H1 (cell line): ENCODE results near the gene DPP3. TPM values are rescaled to one million over a fixed set of nuclear protein-coding genes. Genes with fewer than 3 reads are reported as not detected.

ENCODE experiments used
- CTCF ChIA-PET: fragments of 300-600 bp; sonication (Branson Sonifier 250); formaldehyde crosslinking; loops from one replicate; lab custom pipeline; 2021; ENCODE audit not compliant: partially characterized antibody; lab: Charles Lee
- POLR2A ChIA-PET: fragments of 300-600 bp; sonication (Branson Sonifier 250); formaldehyde crosslinking; loops from one replicate; lab custom pipeline; 2021; ENCODE audit warnings: inconsistent platforms; ENCODE audit not compliant: partially characterized antibody; lab: Charles Lee
- DNase-seq, 2 experiments: peaks; one replicate each; pipeline versions ENCODE4 v3.0.0 to v3.0.0-alpha.2; 2010 to 2022; ENCODE audit warnings: low spot score in 2 of 2, low read depth in 1 of 2, mixed read lengths in 1 of 2
- FAIRE-seq: peaks from 2 replicates; lab custom pipeline; 2011; peaks lifted over from hg19 to GRCh38; lab: Jason Lieb, UNC
- H2AFZ ChIP-seq: 2 replicates; pipeline ENCODE4 v1.8.1; 2012; ENCODE audit warnings: low read length, inconsistent platforms
- H2AK5ac ChIP-seq: 2 replicates; pipeline ENCODE4 v1.6.1; 2013; ENCODE audit warnings: low read depth, low read length
- H2BK120ac ChIP-seq: replicated peaks from 2 replicates; pipeline ENCODE3; 2013; ENCODE audit warnings: low read depth, low read length, inconsistent platforms
- H2BK12ac ChIP-seq: 2 replicates; pipeline ENCODE4 v1.6.1; 2013; ENCODE audit warnings: low read depth, low read length
- H2BK15ac ChIP-seq: 2 replicates; pipeline ENCODE4 v1.6.1; 2013; ENCODE audit warnings: low read length
- H2BK20ac ChIP-seq: 2 replicates; pipeline ENCODE4 v1.6.1; 2013; ENCODE audit warnings: low read length
- H2BK5ac ChIP-seq: 2 replicates; pipeline ENCODE4 v1.6.1; 2013; ENCODE audit warnings: low read depth, low read length
- H3K14ac ChIP-seq: 2 replicates; pipeline ENCODE4 v1.6.1; 2013; ENCODE audit warnings: inconsistent platforms; ENCODE audit not compliant: insufficient read length
- H3K18ac ChIP-seq: 2 replicates; pipeline ENCODE4 v1.6.1; 2013; ENCODE audit warnings: low read length; ENCODE audit errors: extremely low read depth
- H3K23ac ChIP-seq: 2 replicates; pipeline ENCODE4 v1.6.1; 2013; ENCODE audit warnings: inconsistent platforms; ENCODE audit not compliant: insufficient read length
- H3K23me2 ChIP-seq: 2 replicates; pipeline ENCODE4 v1.6.1; 2013; ENCODE audit warnings: low read depth, low read length
- H3K27ac ChIP-seq: 2 replicates; pipeline ENCODE4 v1.6.1; 2011; ENCODE audit warnings: low read depth, low read length, inconsistent platforms
- H3K27me3 ChIP-seq, 4 experiments: replicated peaks in 1 of 4; 1 replicate in 1 of 4; 2 replicates in 3 of 4; pipeline versions ENCODE4 v1.6.1 to v1.8.1; 2011 to 2013; ENCODE audit warnings: low read length in 3 of 4, mild to moderate bottlenecking in 3 of 4, inconsistent platforms in 2 of 4, mixed read lengths in 2 of 4, moderate library complexity in 1 of 4; ENCODE audit not compliant: control insufficient read depth in 3 of 4, insufficient read depth in 3 of 4; ENCODE audit errors: extremely low read depth in 1 of 4
- H3K36me3 ChIP-seq, 4 experiments: 2 replicates each; pipeline versions ENCODE4 v1.6.1 to v1.8.1; 2011 to 2013; ENCODE audit warnings: mild to moderate bottlenecking in 4 of 4, low read length in 3 of 4, moderate library complexity in 2 of 4, control low read depth in 1 of 4, inconsistent platforms in 1 of 4; ENCODE audit not compliant: insufficient read depth in 4 of 4, control insufficient read depth in 2 of 4
- H3K4ac ChIP-seq: replicated peaks from 2 replicates; pipeline ENCODE3; 2013; ENCODE audit warnings: low read length, low read depth, mixed read lengths, inconsistent platforms; ENCODE audit not compliant: insufficient read length
- H3K4me1 ChIP-seq, 4 experiments: replicated peaks in 1 of 4; 1 replicate in 1 of 4; 2 replicates in 3 of 4; pipeline versions ENCODE4 v1.6.1 to v1.8.1; 2011 to 2013; ENCODE audit warnings: low read length in 3 of 4, inconsistent platforms in 2 of 4, mixed read lengths in 1 of 4; ENCODE audit not compliant: insufficient read depth in 4 of 4, control insufficient read depth in 3 of 4
- H3K4me2 ChIP-seq, 2 experiments: 2 replicates each; pipeline versions ENCODE4 v1.6.1 to v1.8.1; 2011 to 2013; ENCODE audit warnings: low read depth in 2 of 2, low read length in 2 of 2, control low read depth in 1 of 2, inconsistent platforms in 1 of 2, mild to moderate bottlenecking in 1 of 2; ENCODE audit not compliant: insufficient read depth in 1 of 2
- H3K4me3 ChIP-seq, 4 experiments: fragments of 200-600, 300-600 bp in 1 of 4; sonication (generic), shearing (Covaris generic), sonication (Bioruptor Twin) in 1 of 4; 2 replicates each; pipeline versions ENCODE4 v1.5.1 to v1.8.1; 2011 to 2016; ENCODE audit warnings: low read length in 4 of 4, low read depth in 3 of 4, control low read depth in 2 of 4, inconsistent platforms in 2 of 4, mild to moderate bottlenecking in 2 of 4, mixed read lengths in 1 of 4, moderate library complexity in 1 of 4; ENCODE audit not compliant: insufficient read depth in 2 of 4; ENCODE audit errors: extremely low read depth in 1 of 4
- H3K56ac ChIP-seq: replicated peaks from 2 replicates; pipeline ENCODE3; 2013; ENCODE audit warnings: low read depth, mild to moderate bottlenecking, mixed read lengths, low read length, inconsistent platforms; ENCODE audit not compliant: insufficient read length
- H3K79me1 ChIP-seq: 2 replicates; pipeline ENCODE4 v1.6.1; 2013; ENCODE audit warnings: low read depth, low read length, control low read depth
- H3K79me2 ChIP-seq, 2 experiments: 2 replicates each; pipeline versions ENCODE4 v1.6.1 to v1.8.1; 2012 to 2013; ENCODE audit warnings: low read length in 2 of 2, mild to moderate bottlenecking in 2 of 2, inconsistent platforms in 1 of 2; ENCODE audit not compliant: insufficient read depth in 2 of 2, control insufficient read depth in 1 of 2
- H3K9ac ChIP-seq, 4 experiments: replicated peaks in 1 of 4; 1 replicate in 1 of 4; 2 replicates in 3 of 4; pipeline versions ENCODE4 v1.6.1 to v1.8.1; 2011 to 2013; ENCODE audit warnings: low read depth in 3 of 4, low read length in 3 of 4, control low read depth in 2 of 4, mild to moderate bottlenecking in 2 of 4, moderate library complexity in 2 of 4, inconsistent platforms in 1 of 4; ENCODE audit errors: extremely low read depth in 1 of 4
- H3K9me3 ChIP-seq, 2 experiments: 2 replicates each; pipeline versions ENCODE4 v1.6.1 to v1.8.1; 2012 to 2013; ENCODE audit warnings: mild to moderate bottlenecking in 2 of 2, moderate library complexity in 2 of 2, control low read depth in 1 of 2, inconsistent platforms in 1 of 2, low read depth in 1 of 2, low read length in 1 of 2, mixed read lengths in 1 of 2; ENCODE audit not compliant: insufficient read depth in 2 of 2
- H4K20me1 ChIP-seq, 2 experiments: replicated peaks in 1 of 2; 2 replicates each; pipeline versions ENCODE3 to v1.8.1; 2011 to 2013; ENCODE audit warnings: inconsistent platforms in 2 of 2, low read length in 2 of 2, mild to moderate bottlenecking in 1 of 2; ENCODE audit not compliant: insufficient read depth in 2 of 2, control insufficient read depth in 1 of 2
- H4K5ac ChIP-seq: 2 replicates; pipeline ENCODE4 v1.6.1; 2013; ENCODE audit warnings: low read length, low read depth, mixed read lengths, inconsistent platforms; ENCODE audit not compliant: insufficient read length
- H4K8ac ChIP-seq: 2 replicates; pipeline ENCODE4 v1.8.0; 2013; ENCODE audit warnings: mild to moderate bottlenecking, moderate library complexity, low read length, inconsistent platforms; ENCODE audit not compliant: insufficient read depth; ENCODE audit errors: extremely low read depth
- H4K91ac ChIP-seq: replicated peaks from 2 replicates; pipeline ENCODE3; 2013; ENCODE audit warnings: low read length, mixed read lengths, inconsistent platforms; ENCODE audit not compliant: insufficient read length
- EP300 ChIP-seq, 2 experiments: IDR thresholded peaks; 1 replicate in 1 of 2; 2 replicates in 1 of 2; pipeline ENCODE4 v1.6.1; 2011 to 2012; ENCODE audit warnings: low read depth in 2 of 2, low read length in 2 of 2, mild to moderate bottlenecking in 2 of 2, borderline replicate concordance in 1 of 2, inconsistent platforms in 1 of 2, moderate library complexity in 1 of 2
- HDAC6 ChIP-seq: IDR thresholded peaks from one replicate; pipeline ENCODE4 v1.7.1; 2012; ENCODE audit warnings: low read depth, mild to moderate bottlenecking, inconsistent platforms, low read length, moderate library complexity
- PHF8 ChIP-seq: fragments of 200-600 bp; sonication (generic); conservative IDR thresholded peaks from 2 replicates; pipeline ENCODE4 v1.7.1; 2012; ENCODE audit warnings: low read depth, mild to moderate bottlenecking, inconsistent platforms, low read length, moderate library complexity
- RBBP5 ChIP-seq: IDR thresholded peaks from 2 replicates; pipeline ENCODE4 v1.7.1; 2012; ENCODE audit warnings: low read depth, mild to moderate bottlenecking, inconsistent platforms, low read length, moderate library complexity, borderline replicate concordance
- RNF2 ChIP-seq: fragments of 200-900, 300-1000 bp; sonication (generic); IDR thresholded peaks from 2 replicates; pipeline ENCODE4 v1.7.1; 2016; ENCODE audit warnings: borderline replicate concordance, low read depth, mild to moderate bottlenecking, antibody characterized with exemption, low read length; ENCODE audit not compliant: poor library complexity, severe bottlenecking; ENCODE audit errors: missing control alignments
- TEAD4 ChIP-seq: IDR thresholded peaks from 2 replicates; pipeline ENCODE4 v1.6.1; 2012; ENCODE audit warnings: low read depth, low read length, inconsistent platforms, mixed read lengths
- WGBS, 2 experiments: shearing (Covaris generic) in 1 of 2; methylation state at CpG; one replicate each; pipeline versions ENCODE4 v1.1.6 to v1.1.7; 2013 to 2015; ENCODE audit warnings: low lambda C conversion rate in 2 of 2, mixed read lengths in 2 of 2, inconsistent platforms in 1 of 2, low coverage in 1 of 2, missing lambda C conversion rate in 1 of 2; ENCODE audit not compliant: insufficient replicate concordance in 2 of 2, insufficient coverage in 1 of 2, insufficient read length in 1 of 2; ENCODE audit errors: extremely low coverage in 1 of 2, missing lambda C conversion rate in 1 of 2; 5-methylcytosine and 5-hydroxymethylcytosine counted together
- polyA plus RNA-seq, 7 experiments: library from polyadenylated mRNA; depleted of rRNA in 3 of 7; stranded (reverse) in 5 of 7; unstranded in 2 of 7; fragments of >200 nt in 5 of 7; fragments of 200-250 nt in 2 of 7; gene quantifications; 1 replicate in 5 of 7; 2 replicates in 1 of 7; 4 replicates in 1 of 7; pipeline versions ENCODE4 v1.2.1 to v1.2.3, GENCODE V29; 2011 to 2013; ENCODE audit warnings: missing spikeins in 2 of 7, mixed read lengths in 2 of 7
- total RNA-seq: library from RNA; stranded (reverse); fragmentation: NEBNext Ultra II Directional; extraction: Animal tissue kit (Norgen Biotek cat#: 25700); gene quantifications from 2 replicates; pipeline ENCODE4 v1.2.1, GENCODE V29; 2021

DPP3 gene
- total and polyA plus RNA-seq, 2 of the 8 experiments (the other 6 are each of a cell fraction or from before 2014, with no cell fraction given), result 75.1 to 82.7 TPM

- H3K79me1 ChIP-seq, result no peaks in the 10 kb centered on the region
- H3K4me2 ChIP-seq, result no peak overlapping the region
- no peak overlapping the region for H3K4ac ChIP-seq
- peak overlapping the region; percentile 13; the same call in 1 of the 2 replicates for H2AK5ac ChIP-seq
- no peak overlapping the region for H3K9ac ChIP-seq
- no peak overlapping the region for H2AFZ ChIP-seq
- no peak overlapping the region for H4K8ac ChIP-seq
- H2BK5ac ChIP-seq, result no peak overlapping the region
- no peaks in the 10 kb centered on the region for H4K20me1 ChIP-seq
- H3K4me1 ChIP-seq, result peaks cover 0 to 6% (median 0%) of the 10 kb centered on the region in 4 experiments; a peak in 2 of 7 replicates
- no peaks in the 10 kb centered on the region for H3K27me3 ChIP-seq
- no peaks in the 10 kb centered on the region for H3K36me3 ChIP-seq
- no peak overlapping the region for H3K27ac ChIP-seq
- no peak overlapping the region for H3K23ac ChIP-seq
- POLR2A ChIA-PET, result no interaction called here
- peaks cover 15 to 16% of the 10 kb centered on the region in 2 experiments for H3K9me3 ChIP-seq
- WGBS, 2 experiments, result 92% methylated on average over 4 of the region's 4 CpGs; no CpG with 5 or more reads in 1 of the 2 experiments
- no peak overlapping the region for H2BK20ac ChIP-seq
- H4K91ac ChIP-seq, result no peak overlapping the region
- FAIRE-seq (no peak), DNase-seq (no peak)
- H3K14ac ChIP-seq, result no peak overlapping the region
- no peak overlapping the region for H2BK12ac ChIP-seq
- H3K79me2 ChIP-seq, result no peaks in the 10 kb centered on the region
- H4K5ac ChIP-seq, result no peak overlapping the region
- no peak overlapping the region for H3K18ac ChIP-seq
- no peak overlapping the region for H2BK120ac ChIP-seq
- CTCF ChIA-PET, result no interaction called here
- no peaks in the 10 kb centered on the region; the same call in 1 of the 2 replicates for H3K23me2 ChIP-seq
- H3K56ac ChIP-seq, result no peak overlapping the region
- no peak overlapping the region for H3K4me3 ChIP-seq
- no peak overlapping the region for H2BK15ac ChIP-seq
- TF ChIP-seq RBBP5 (no peak), PHF8 (no peak), RNF2 (no peak), HDAC6 (no peak), TEAD4 (no peak), EP300 (IDR thresholded peaks at IDR 0.05; ENCODE audit: borderline replicate concordance in 1 of 2, low read depth in 2 of 2, low read length in 2 of 2) (no peak)
Observed at GRCh38 chr11:66443602-66444001, 36.6 kb upstream of the DPP3 start.
